Right atrium auricular region (tissue), 2 donors: Measurements from ENCODE around the gene KISS1R. TPM values are rescaled to one million over a fixed set of nuclear protein-coding genes. Genes with fewer than 3 reads are reported as not detected.

Experiments
- DNase-seq: peaks from one replicate; pipeline ENCODE4 v3.0.0-alpha.2; 2019; ENCODE audit warnings: low spot score
- H3K27ac ChIP-seq, 2 donors: fragments of 200-600 bp; sonication (generic); 1 replicate in 1 of 2; 2 replicates in 1 of 2; pipeline ENCODE4 v1.5.1; 2016 to 2019
- H3K27me3 ChIP-seq, 2 donors: fragments of 200-600 bp; sonication (generic); one replicate each; pipeline versions ENCODE4 v1.5.1 to v1.6.0; 2017 to 2019
- H3K36me3 ChIP-seq: fragments of 200-600 bp; sonication (generic); one replicate; pipeline ENCODE4 v1.5.1; 2016
- H3K4me1 ChIP-seq, 2 donors: fragments of 200-600 bp; sonication (generic); one replicate each; pipeline versions ENCODE4 v1.5.1 to v1.6.0; 2017 to 2019
- H3K4me3 ChIP-seq, 2 donors: fragments of 200-600 bp; sonication (generic); 1 replicate in 1 of 2; 2 replicates in 1 of 2; pipeline ENCODE4 v1.5.1; 2017 to 2019; ENCODE audit warnings: mild to moderate bottlenecking in 1 of 2, moderate library complexity in 1 of 2
- H3K9me3 ChIP-seq, 2 donors: fragments of 200-600 bp; sonication (generic); one replicate each; pipeline ENCODE4 v1.5.1; 2019
- total RNA-seq, 2 donors: library from RNA; depleted of rRNA; stranded (reverse); fragments of >200 nt; gene quantifications; one replicate each; pipeline ENCODE4 v1.1.0, GENCODE V29; 2016
- TF ChIP-seq, protein P1 (sequence below), 2 donors: fragments of 200-600 bp; sonication (generic); IDR thresholded peaks; one replicate each; pipeline ENCODE4 v1.5.1; 2019; ENCODE audit warnings: antibody characterized with exemption in 2 of 2

KISS1R gene
- total RNA-seq, 2 donors from 2014 or later = not detected

DNA sequence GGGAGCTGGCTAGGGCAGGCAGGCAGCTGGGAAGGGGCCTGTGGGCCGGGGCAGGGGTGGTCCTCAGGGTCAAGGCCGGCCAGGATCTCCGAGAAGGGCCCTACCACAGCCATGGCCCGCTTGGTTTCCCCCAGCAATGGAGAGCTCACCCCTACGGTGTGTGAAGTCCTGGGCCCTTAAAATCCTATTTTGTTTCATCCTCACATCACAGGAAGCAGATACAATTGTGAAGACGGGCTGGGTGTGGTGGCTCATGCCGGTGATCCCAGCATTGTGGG lies 15.1 kb upstream of the KISS1R start:
- Histone ChIP-seq H3K4me3 (no peak overlapping the region), H3K27ac (no peak overlapping the region), H3K36me3 (peaks cover 12% of the 10 kb centered on the region), H3K9me3 (no peaks in the 10 kb centered on the region), H3K27me3 (no peaks in the 10 kb centered on the region), H3K4me1 (no peaks in the 10 kb centered on the region)
- TF ChIP-seq, protein P1, sequence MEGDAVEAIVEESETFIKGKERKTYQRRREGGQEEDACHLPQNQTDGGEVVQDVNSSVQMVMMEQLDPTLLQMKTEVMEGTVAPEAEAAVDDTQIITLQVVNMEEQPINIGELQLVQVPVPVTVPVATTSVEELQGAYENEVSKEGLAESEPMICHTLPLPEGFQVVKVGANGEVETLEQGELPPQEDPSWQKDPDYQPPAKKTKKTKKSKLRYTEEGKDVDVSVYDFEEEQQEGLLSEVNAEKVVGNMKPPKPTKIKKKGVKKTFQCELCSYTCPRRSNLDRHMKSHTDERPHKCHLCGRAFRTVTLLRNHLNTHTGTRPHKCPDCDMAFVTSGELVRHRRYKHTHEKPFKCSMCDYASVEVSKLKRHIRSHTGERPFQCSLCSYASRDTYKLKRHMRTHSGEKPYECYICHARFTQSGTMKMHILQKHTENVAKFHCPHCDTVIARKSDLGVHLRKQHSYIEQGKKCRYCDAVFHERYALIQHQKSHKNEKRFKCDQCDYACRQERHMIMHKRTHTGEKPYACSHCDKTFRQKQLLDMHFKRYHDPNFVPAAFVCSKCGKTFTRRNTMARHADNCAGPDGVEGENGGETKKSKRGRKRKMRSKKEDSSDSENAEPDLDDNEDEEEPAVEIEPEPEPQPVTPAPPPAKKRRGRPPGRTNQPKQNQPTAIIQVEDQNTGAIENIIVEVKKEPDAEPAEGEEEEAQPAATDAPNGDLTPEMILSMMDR (IDR thresholded peaks at IDR 0.05) = no peak
- DNase-seq = no peak

DNA sequence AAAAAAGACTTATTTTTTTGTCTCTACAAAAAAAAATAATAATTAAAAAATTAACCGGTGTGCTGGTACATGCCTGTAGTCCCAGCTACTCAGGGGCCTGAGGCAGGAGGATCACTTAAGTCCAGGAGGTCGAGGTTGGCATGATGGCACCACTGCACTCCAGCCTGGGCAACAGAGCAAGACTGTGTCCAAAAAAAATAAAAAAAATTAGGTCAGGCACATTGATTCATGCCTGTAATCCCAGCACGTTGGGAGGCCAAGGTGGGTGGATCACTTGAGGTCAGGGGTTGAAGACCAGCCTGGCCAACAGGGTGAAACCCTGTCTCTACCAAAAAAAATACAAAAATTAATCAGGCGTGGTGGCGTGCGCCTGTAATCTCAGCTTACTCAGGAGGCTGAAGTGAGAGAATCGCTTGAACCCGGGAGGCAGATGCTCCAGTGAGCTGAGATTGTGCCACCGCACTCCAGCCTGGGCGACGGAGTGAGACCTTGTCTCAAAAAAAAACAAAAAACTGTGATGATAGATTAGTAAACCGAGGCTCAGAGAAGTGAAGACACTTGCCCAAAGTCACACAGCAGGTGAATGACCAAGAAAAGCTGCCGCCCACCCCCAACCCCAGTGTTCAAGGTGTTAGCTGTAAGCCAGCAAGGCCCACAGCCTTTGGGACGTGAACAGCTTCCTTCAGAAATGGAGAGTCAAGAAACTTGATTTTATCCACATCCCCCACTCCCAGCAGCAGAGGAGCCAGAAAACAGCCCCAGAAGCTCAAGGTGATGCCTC lies 14.5 kb upstream of the KISS1R start:
- Histone ChIP-seq H3K9me3 (no peaks in the 10 kb centered on the region), H3K4me1 (no peaks in the 10 kb centered on the region), H3K36me3 (peaks cover 10% of the 10 kb centered on the region), H3K4me3 (no peak overlapping the region), H3K27me3 (no peaks in the 10 kb centered on the region), H3K27ac (no peak overlapping the region)
- no peak for DNase-seq
- TF ChIP-seq, protein P1 (IDR thresholded peaks at IDR 0.05) = no peak

DNA sequence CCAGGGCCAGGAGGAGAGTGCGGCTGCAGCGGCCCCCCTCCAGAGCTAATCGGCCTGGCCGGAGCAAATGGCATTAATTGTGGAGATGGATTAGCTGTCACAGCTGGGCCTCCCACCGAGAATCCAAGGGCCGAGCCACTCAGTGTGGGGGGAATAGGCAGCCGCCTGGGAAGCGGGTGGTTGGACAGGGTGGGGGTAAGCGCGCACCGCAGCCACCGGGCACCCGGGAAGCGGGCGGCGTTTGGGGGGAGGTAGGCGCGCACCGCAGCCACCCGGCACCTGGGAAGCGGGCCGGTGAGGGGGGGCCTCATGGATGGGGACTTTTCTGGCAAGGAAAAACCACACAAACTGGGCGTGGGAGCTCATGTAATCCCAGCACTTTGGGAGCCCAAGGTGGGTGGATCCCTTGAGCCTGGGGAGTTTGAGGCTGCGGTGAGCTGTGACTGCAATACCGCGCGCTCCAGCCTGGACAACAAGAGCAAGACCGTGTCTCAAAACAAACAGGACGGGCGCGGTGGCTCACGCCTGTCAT lies 13.8 kb upstream of the KISS1R start:
- H3K4me3 ChIP-seq = no peak overlapping the region
- no peaks in the 10 kb centered on the region for H3K4me1 ChIP-seq
- DNase-seq = no peak
- H3K27ac ChIP-seq = no peak overlapping the region
- H3K9me3 ChIP-seq = no peaks in the 10 kb centered on the region
- TF ChIP-seq, protein P1 (IDR thresholded peaks at IDR 0.05) = no peak
- H3K36me3 ChIP-seq = peaks cover 10% of the 10 kb centered on the region
- H3K27me3 ChIP-seq = no peaks in the 10 kb centered on the region

DNA sequence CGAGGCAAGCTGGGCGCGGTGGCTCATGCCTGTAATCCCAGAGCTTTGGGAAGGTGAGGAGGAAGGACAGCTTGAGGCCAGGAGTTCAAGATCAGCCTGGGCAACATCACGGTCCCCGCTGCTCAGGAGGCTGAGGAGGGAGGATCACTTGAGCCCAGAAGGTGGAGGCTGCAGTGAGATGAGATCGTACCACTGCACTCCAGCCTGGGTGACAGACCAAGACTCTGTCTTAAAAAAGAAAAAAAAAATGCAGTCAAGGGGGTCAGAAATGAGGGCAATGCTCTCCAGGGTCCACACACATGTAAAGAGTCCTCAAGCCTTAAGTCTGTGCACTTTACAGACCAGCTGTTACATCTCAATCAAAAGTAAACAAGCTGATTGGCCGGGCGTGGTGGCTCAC lies 12.6 kb upstream of the KISS1R start:
- peaks cover 4% of the 10 kb centered on the region for H3K36me3 ChIP-seq
- no peaks in the 10 kb centered on the region for H3K4me1 ChIP-seq
- TF ChIP-seq, protein P1 (IDR thresholded peaks at IDR 0.05) = no peak

DNA sequence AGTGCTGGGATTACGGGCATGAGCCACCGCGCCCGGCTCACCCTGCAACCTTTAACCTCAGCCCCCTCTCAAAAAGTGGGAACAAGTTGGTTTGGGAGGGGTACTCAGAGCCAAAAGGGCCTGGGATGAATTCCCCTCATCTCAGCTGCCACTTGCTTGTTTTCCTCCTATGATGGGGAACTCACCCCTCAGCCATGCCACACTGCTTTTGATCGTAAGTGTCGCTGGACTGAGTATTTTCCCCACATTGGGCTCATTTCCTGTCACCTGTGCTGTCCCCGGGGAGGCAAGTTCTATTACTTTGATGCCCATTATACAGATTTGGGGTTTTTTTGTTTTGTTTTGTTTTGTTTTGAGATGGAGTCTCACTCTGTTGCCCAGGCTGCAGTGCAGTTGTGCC lies 10.7 kb upstream of the KISS1R start:
- Histone ChIP-seq H3K9me3 (no peaks in the 10 kb centered on the region), H3K27ac (no peak overlapping the region), H3K27me3 (no peaks in the 10 kb centered on the region), H3K36me3 (no peaks in the 10 kb centered on the region), H3K4me3 (no peak overlapping the region), H3K4me1 (no peaks in the 10 kb centered on the region)
- TF ChIP-seq, protein P1 (IDR thresholded peaks at IDR 0.05) = no peak
- DNase-seq = no peak

More for the DNA sequence above, 12.6 kb upstream of the KISS1R start:
- no peaks in the 10 kb centered on the region for H3K9me3 ChIP-seq
- no peak overlapping the region for H3K4me3 ChIP-seq
- H3K27me3 ChIP-seq = no peaks in the 10 kb centered on the region
- no peak overlapping the region for H3K27ac ChIP-seq
- no peak for DNase-seq
